Lower lobe of right lung (tissue), 2 donors: Measurements from ENCODE around the gene SALL1. TPM values are rescaled to one million over a fixed set of nuclear protein-coding genes. Genes with fewer than 3 reads are reported as not detected.

ENCODE experiments used
- ATAC-seq, 2 donors: fragments of 200-7000 bp; cut with Tn5 transposase; one replicate each; pipeline ENCODE4 v1.9.1; 2020 to 2022; ENCODE audit warnings: mild to moderate bottlenecking in 2 of 2, moderate library complexity in 2 of 2
- DNase-seq: peaks from one replicate; pipeline ENCODE4 v3.0.0-alpha.2; 2020
- H3K27ac ChIP-seq: fragments of 200-600 bp; one replicate; pipeline ENCODE4 v1.8.0; 2022
- H3K27me3 ChIP-seq: fragments of 200-600 bp; one replicate; pipeline ENCODE4 v1.8.0; 2022; ENCODE audit warnings: low read depth
- H3K36me3 ChIP-seq: fragments of 200-600 bp; one replicate; pipeline ENCODE4 v1.8.0; 2022; ENCODE audit warnings: mild to moderate bottlenecking
- H3K4me1 ChIP-seq: fragments of 200-600 bp; one replicate; pipeline ENCODE4 v1.8.0; 2022
- H3K4me3 ChIP-seq: fragments of 200-600 bp; one replicate; pipeline ENCODE4 v1.8.0; 2022; ENCODE audit warnings: mild to moderate bottlenecking
- H3K9me3 ChIP-seq: fragments of 200-600 bp; one replicate; pipeline ENCODE4 v1.8.0; 2022
- CTCF ChIP-seq: fragments of 200-600 bp; IDR thresholded peaks from one replicate; pipeline ENCODE4 v1.8.0; 2022; ENCODE audit warnings: antibody characterized with exemption, mild to moderate bottlenecking
- intact Hi-C: fragments of 100-400 bp; cut with DNase I; formaldehyde crosslinking; loops from one replicate; pipeline ENCODE4 v1.11.0; 2022
- total RNA-seq: library from RNA; stranded (reverse); fragmentation: NEBNext Ultra II Directional; extraction: Animal tissue kit (Norgen Biotek cat#: 25700); gene quantifications from one replicate; pipeline ENCODE4 v1.2.1, GENCODE V29; 2021
- donor health status: DM: no; HTN: yes; CAD: no; lungs with severe emphysema.

Gene SALL1
- total RNA-seq, 1 donor from 2014 or later: not detected

GRCh38 chr16:51124896-51125295 lies 26.2 kb downstream of the SALL1 start:
- no peaks in the 10 kb centered on the region for H3K9me3 ChIP-seq
- DNase-seq (no peak), ATAC-seq (no peak)
- no peaks in the 10 kb centered on the region for H3K36me3 ChIP-seq
- intact Hi-C loops: no loop called here
- H3K27me3 ChIP-seq: peaks cover 9% of the 10 kb centered on the region
- TF ChIP-seq CTCF: no peak
- H3K4me3 ChIP-seq: no peak overlapping the region
- H3K27ac ChIP-seq: no peak overlapping the region
- no peaks in the 10 kb centered on the region for H3K4me1 ChIP-seq

DNA sequence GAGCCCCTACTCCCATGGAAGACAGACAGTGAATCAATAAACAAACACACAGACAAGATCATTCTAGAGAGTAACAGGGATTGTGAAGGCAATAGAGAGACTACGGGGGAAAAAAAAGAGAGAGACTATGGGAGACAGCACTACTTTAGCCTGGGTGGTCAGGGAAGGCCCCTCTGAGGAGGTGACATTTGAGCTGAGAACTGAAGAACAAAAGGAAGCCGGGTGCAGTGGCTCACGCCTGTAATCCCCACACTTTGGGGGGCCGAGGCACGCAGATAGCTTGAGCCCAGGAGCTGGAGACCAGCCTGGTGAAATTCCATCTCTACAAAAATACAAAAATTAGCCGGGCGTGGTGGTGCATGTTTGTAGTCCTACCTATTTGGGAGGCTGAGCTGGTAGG lies 29.2 kb downstream of the SALL1 start:
- peaks cover 8% of the 10 kb centered on the region for H3K27me3 ChIP-seq
- no peak for TF ChIP-seq CTCF
- DNase-seq (no peak), ATAC-seq (no peak)
- no peak overlapping the region for H3K27ac ChIP-seq
- no peaks in the 10 kb centered on the region for H3K36me3 ChIP-seq
- H3K4me1 ChIP-seq: no peaks in the 10 kb centered on the region
- no peaks in the 10 kb centered on the region for H3K9me3 ChIP-seq
- no peak overlapping the region for H3K4me3 ChIP-seq
- intact Hi-C loops: no loop called here

GRCh38 chr16:51120730-51121347 lies 30.2 kb downstream of the SALL1 start:
- ATAC-seq: no peak
- DNase-seq: no peak
- intact Hi-C loops: no loop called here
- H3K4me1 ChIP-seq: no peaks in the 10 kb centered on the region
- H3K4me3 ChIP-seq: no peak overlapping the region
- no peaks in the 10 kb centered on the region for H3K9me3 ChIP-seq
- no peak overlapping the region for H3K27ac ChIP-seq
- no peak for TF ChIP-seq CTCF
- no peaks in the 10 kb centered on the region for H3K36me3 ChIP-seq
- no peaks in the 10 kb centered on the region for H3K27me3 ChIP-seq

GRCh38 chr16:51119973-51120729 lies 30.9 kb downstream of the SALL1 start:
- Histone ChIP-seq H3K27me3 (no peaks in the 10 kb centered on the region), H3K27ac (no peak overlapping the region), H3K4me1 (no peaks in the 10 kb centered on the region), H3K4me3 (no peak overlapping the region), H3K36me3 (no peaks in the 10 kb centered on the region), H3K9me3 (no peaks in the 10 kb centered on the region)
- no peak for TF ChIP-seq CTCF
- intact Hi-C loops: no loop called here
- ATAC-seq: no peak
- DNase-seq: no peak

DNA sequence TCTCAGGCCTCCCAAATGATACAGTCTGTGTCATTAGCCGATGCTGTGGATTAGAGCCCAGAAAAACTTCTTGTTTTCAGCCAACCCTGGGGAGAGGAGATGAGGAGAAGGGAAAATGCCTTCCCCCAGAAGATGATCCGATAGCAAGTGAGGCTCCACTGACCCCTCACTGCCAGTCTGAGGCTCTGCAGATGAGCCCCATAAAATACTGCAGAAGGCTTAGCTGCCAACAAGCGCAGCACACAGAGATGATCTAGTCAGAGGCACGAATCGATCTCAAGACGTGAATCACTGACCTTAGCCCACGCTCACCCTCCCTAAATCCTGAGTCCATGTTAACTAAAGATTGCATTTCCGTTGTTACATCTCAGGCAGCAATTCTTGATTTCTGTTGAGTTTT lies 31.5 kb downstream of the SALL1 start:
- H3K27me3 ChIP-seq: peaks cover 2% of the 10 kb centered on the region
- H3K36me3 ChIP-seq: no peaks in the 10 kb centered on the region
- H3K27ac ChIP-seq: no peak overlapping the region
- no peaks in the 10 kb centered on the region for H3K9me3 ChIP-seq
- no peak overlapping the region for H3K4me3 ChIP-seq
- intact Hi-C loops: no loop called here
- TF ChIP-seq CTCF: no peak
- H3K4me1 ChIP-seq: no peaks in the 10 kb centered on the region
- no peak for ATAC-seq
- no peak for DNase-seq
